GM18951 (cell line): Measurements from ENCODE around the gene PGBD1.
A peak's percentile ranks its signal among the peaks of the same experiment; 100 is the strongest.

Experiments
- POLR2A ChIP-seq: IDR thresholded peaks from 4 replicates; pipeline ENCODE4 v1.6.1; 2011; ENCODE audit warnings: mild to moderate bottlenecking; ENCODE audit not compliant: insufficient read length, insufficient read depth; ENCODE audit errors: extremely low read depth
- in situ Hi-C: fragments of 300-500 bp; cut with MboI; formaldehyde crosslinking; loops from one replicate; pipeline ENCODE4 v1.12.0; 2022; ENCODE audit warnings: low sequenced_read_pairs, mixed read lengths, inconsistent platforms; ENCODE audit not compliant: unreplicated experiment

The PGBD1 gene, protein sequence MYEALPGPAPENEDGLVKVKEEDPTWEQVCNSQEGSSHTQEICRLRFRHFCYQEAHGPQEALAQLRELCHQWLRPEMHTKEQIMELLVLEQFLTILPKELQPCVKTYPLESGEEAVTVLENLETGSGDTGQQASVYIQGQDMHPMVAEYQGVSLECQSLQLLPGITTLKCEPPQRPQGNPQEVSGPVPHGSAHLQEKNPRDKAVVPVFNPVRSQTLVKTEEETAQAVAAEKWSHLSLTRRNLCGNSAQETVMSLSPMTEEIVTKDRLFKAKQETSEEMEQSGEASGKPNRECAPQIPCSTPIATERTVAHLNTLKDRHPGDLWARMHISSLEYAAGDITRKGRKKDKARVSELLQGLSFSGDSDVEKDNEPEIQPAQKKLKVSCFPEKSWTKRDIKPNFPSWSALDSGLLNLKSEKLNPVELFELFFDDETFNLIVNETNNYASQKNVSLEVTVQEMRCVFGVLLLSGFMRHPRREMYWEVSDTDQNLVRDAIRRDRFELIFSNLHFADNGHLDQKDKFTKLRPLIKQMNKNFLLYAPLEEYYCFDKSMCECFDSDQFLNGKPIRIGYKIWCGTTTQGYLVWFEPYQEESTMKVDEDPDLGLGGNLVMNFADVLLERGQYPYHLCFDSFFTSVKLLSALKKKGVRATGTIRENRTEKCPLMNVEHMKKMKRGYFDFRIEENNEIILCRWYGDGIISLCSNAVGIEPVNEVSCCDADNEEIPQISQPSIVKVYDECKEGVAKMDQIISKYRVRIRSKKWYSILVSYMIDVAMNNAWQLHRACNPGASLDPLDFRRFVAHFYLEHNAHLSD

DNA sequence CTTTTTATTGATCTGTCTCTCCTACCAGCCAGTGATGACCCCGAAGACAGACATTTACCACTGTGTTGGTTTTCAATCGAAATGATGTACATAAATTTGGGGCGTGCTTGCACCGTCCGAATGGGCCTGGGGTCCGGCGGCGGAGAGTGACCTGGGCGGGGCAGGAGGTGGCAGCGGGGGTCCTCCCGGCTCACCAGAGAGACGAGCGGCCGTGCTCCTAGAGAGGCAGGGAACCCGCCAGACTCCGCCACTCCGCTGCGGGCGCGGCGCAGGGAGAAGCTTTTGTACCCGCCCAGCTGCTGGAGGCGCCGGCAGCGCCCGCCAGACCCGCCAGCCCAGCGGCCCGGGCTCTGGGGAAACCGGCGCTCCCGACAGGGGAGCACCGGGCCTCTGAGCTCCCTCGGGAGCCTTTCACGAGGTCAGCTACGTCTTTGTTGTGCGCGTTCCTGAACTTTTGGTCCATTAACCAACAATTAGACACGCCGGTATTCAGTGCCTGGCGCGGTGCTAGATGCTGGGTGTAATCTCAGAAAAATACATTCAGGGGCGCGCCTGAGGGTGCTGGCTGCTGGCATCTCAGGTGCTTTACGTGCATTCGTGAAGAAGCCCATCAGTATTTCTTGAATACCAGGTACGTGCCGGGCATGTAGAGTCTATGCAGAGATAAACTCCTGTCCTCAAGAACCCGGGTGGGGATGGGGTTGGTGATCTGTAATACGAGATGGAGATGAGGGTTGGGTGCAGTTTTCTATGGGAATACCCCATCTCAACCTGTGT lies at the start of gene PGBD1:
TSS of gene PGBD1 (plus strand) at position 285 of the 777 bp plus-strand sequence. CDS start 2,242 bp downstream, outside the sequence.
- peak; percentile 81 for TF ChIP-seq POLR2A
- in situ Hi-C loops: no loop called here

DNA sequence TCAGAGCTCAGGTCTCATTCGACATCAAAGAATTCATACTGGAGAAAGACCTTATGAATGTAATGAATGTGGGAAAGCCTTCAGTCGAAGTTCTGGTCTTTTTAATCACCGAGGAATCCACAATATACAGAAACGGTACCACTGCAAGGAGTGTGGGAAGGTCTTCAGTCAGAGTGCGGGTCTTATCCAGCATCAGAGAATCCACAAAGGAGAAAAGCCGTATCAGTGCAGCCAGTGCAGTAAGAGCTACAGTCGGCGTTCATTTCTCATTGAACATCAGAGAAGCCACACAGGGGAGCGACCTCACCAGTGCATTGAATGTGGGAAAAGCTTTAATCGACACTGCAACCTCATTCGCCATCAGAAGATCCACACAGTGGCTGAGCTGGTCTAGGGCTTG lies 48.6 kb upstream of the PGBD1 start:
- TF ChIP-seq POLR2A: no peak
- in situ Hi-C loops: no loop called here

- TF ChIP-seq POLR2A: no peak
These were observed 45.4 kb upstream of the PGBD1 start for GRCh38 chr6:28235912-28236452.

DNA sequence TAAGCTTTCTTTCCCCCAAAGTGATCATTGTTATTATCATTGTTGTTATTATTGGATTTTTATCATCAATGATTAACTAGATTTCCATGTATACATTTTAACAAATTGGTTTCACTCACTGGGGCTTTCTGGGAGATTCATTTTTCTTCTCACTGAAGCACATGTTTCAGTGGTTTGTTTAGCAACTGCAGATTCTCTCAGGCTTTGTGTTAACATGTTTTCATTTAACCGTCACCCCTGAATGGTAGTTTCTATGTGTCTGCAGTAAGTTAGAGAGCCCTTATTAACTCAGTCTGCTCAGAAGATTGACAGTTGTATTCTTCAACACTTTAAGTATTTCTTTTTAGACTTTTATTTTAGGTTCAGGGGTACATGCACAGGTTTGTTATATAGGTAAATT lies 41.7 kb upstream of the PGBD1 start:
- in situ Hi-C loops: no loop called here
- TF ChIP-seq POLR2A: no peak

More at GRCh38 chr6:28235912-28236452, 45.4 kb upstream of the PGBD1 start:
- in situ Hi-C loops: no loop called here

DNA sequence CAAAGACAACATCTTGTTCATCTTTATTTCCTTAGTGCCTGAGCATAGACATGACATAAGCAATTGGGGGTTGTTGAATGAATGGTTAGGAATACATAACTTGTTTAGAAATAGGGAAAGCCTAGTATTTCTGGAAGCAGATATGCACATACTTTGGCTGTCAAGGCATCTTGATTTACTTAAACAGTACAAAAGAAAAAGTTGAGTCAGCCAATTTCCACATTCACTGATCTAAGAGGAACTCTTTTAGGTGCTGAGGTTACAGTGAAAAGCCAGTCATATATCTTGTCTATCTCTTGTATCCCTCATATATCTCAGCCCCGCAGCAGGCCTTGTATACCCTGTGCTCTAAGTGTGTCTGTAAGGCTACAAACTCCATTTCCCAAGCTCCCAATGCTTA lies 40.9 kb upstream of the PGBD1 start:
- in situ Hi-C loops: no loop called here
- TF ChIP-seq POLR2A: no peak

- in situ Hi-C loops: no loop called here
- no peak for TF ChIP-seq POLR2A
These were observed 37.4 kb upstream of the PGBD1 start for GRCh38 chr6:28243946-28244345.

GRCh38 chr6:28245206-28245941 lies 36.0 kb upstream of the PGBD1 start:
- in situ Hi-C loops: no loop called here
- TF ChIP-seq POLR2A: no peak

DNA sequence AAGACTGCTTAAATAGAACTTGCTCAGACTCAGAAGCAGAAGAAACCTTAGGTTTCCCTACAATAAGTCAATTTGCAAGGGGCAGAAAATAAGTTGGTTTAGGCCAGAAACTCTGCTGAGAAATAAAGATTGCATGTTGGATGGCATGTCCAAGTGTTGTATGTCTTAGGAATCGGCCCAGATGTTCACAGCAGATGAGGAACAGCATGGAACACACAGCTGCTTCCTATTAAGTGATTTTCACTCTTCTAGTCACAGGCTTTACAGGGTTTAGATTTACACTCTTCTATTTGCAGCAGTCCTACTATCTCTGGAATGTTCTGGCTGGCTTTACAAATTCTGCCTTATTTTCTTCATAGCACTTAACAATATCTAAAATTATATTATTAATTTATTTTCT lies 32.5 kb upstream of the PGBD1 start:
- no peak for TF ChIP-seq POLR2A
- in situ Hi-C loops: no loop called here

DNA sequence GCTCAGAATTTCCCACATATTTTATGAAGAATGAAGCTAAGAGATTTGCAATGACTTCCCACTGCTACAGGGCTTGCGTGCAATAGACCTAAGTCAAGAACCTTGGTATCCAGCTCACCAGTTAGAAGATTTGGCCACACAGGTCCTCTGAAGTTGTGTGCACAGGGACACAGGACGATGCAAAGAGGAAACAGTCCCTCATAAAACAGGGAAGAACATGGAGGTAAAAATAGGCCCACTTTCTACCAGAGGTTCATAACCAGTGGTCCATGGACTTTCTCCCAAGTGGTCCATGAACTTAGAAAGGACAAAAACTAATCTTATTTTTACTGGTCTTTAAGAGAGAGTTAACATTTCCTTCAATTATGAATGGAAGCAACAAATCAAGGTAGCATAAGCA lies 30.6 kb upstream of the PGBD1 start:
- TF ChIP-seq POLR2A: no peak
- in situ Hi-C loops: no loop called here

GRCh38 chr6:28251661-28252008 lies 29.7 kb upstream of the PGBD1 start:
- no peak for TF ChIP-seq POLR2A
- in situ Hi-C loops: no loop called here

DNA sequence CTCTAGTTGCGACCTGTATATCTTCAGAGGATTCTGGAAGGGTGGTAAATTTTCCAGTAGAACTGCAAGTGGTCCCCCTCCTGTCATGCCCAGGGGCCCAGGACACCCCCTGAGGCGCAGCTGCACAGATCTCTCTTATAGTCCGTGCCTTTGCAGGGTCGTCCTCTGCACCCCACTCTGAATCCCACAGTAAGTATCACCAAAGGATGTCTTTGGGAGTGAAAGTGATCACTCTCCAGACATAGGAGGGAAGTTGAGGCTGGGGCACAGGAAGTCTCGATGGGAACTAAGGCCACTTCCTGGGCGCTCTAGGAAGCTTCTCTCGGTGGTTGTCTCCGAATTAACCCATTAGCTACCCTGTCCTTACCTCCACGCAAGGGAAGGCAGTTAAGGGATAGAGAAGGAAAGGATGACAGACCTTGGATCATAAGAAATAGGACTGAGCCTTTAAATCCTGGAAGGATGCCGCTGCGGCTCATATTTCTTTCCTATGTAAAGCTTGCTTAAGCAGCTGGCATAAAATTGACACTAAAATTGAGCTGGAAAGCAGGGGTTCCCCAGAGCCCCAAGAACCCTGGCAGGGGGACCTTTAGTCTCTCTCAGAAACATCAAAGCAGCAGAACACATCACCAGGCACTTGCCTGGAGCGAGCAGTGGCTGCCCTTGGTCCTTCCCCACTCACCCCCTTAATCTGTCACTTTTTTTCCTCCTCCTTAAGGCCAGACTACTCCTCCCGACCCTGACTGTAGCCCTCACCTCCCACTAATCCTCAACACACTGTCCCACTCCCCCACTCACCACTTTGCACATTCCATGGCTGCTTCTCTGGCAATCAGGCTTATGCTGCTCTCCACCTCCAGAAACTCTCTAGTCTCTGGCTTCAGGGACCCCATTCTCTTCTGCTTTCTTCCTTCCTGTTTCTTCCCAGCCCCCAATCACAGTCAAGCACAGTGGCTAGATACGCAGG lies 29.1 kb upstream of the PGBD1 start, which contains the start of gene ZKSCAN4:
TSS of gene ZKSCAN4 (minus strand) at position 261 of the 967 bp plus-strand sequence. CDS start 289 bp downstream, outside the sequence.
- peak; percentile 52 for TF ChIP-seq POLR2A
- in situ Hi-C loops: no loop called here
